ENCODE measurements around the gene NOS1AP.

GRCh38 chr1:162284206-162284955 is 214.9 kb downstream of the NOS1AP start:
- TF ChIP-seq CTCF (IDR thresholded peaks at IDR 0.05) (no peak), POLR2A (IDR thresholded peaks at IDR 0.05) (no peak)

Data from vagina (tissue), 2 donors.